AG04449 (cell line): Measurements from ENCODE around the gene ALK.

Source experiments
- CTCF ChIA-PET: fragments of 350-600 bp; formaldehyde crosslinking; extraction: SDS; loops from one replicate; lab custom pipeline; 2021; ENCODE audit warnings: antibody characterized with exemption; lab: Yijun Ruan, JAX
- POLR2A ChIA-PET: fragments of 400-600, 350-600 bp; formaldehyde crosslinking; extraction: SDS; loops from one replicate; lab custom pipeline; 2020; ENCODE audit warnings: antibody characterized with exemption, inconsistent platforms; lab: Yijun Ruan, JAX
- DNase-seq: peaks from one replicate; pipeline ENCODE4 v3.0.0-alpha.2; 2010; ENCODE audit warnings: low read depth, low spot score
- H3K4me3 ChIP-seq: 2 replicates; pipeline ENCODE4 v1.5.1; 2011; ENCODE audit warnings: low read depth, mild to moderate bottlenecking, control low read depth, low read length
- TF ChIP-seq, protein P1 (sequence below): IDR thresholded peaks from one replicate; pipeline ENCODE4 v1.5.1; 2011; ENCODE audit warnings: mild to moderate bottlenecking, moderate library complexity, low read length, control low read depth, inconsistent platforms; ENCODE audit not compliant: insufficient read depth; ENCODE audit errors: missing control alignments

Gene ALK

DNA sequence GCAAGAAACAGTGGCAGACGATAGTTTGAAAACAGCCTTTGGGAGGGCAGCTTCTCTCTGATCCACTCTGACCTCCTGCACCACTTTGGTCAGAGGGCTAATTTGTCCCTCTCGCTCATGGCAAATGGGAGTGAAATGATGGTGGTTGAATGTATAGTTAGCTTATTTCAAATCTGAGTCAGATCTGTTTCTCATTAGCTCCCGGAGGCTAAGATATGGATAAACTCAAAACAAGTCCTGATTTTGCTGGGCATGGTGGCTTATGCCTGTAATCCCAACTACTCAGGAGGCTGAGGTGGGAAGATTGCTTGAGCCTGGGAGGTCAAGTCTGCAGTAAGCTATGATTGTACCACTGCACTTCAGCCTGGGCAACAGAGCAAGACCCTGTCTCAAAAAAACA is 145.0 kb downstream of the ALK start:
- TF ChIP-seq, protein P1, sequence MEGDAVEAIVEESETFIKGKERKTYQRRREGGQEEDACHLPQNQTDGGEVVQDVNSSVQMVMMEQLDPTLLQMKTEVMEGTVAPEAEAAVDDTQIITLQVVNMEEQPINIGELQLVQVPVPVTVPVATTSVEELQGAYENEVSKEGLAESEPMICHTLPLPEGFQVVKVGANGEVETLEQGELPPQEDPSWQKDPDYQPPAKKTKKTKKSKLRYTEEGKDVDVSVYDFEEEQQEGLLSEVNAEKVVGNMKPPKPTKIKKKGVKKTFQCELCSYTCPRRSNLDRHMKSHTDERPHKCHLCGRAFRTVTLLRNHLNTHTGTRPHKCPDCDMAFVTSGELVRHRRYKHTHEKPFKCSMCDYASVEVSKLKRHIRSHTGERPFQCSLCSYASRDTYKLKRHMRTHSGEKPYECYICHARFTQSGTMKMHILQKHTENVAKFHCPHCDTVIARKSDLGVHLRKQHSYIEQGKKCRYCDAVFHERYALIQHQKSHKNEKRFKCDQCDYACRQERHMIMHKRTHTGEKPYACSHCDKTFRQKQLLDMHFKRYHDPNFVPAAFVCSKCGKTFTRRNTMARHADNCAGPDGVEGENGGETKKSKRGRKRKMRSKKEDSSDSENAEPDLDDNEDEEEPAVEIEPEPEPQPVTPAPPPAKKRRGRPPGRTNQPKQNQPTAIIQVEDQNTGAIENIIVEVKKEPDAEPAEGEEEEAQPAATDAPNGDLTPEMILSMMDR: no peak
- no peak for DNase-seq
- CTCF ChIA-PET: interaction anchor here (0.6 kb wide), 1 partner anchor 820 kb away, joined by 5 read pairs; no protein-coding TSS in a partner anchor
- POLR2A ChIA-PET: no interaction called here
- H3K4me3 ChIP-seq: no peak overlapping the region

DNA sequence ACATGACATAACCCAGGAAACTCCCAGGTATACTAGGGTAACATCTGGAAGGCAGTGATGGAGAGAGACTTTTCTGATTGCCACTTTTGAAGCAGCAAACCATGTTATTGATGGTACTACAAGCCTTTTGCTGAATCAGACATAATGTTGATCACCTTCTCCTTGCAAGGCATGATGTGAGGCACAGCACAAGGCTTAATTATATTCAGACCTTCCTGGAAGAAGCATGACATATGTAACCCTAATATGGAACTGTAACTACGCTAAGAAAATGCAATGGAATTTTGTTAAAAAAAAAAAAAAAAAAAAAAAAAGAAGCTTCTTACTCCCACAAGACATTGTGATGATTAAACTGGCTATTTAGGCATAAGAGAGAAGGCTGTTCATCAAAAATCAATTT is 145.4 kb downstream of the ALK start:
- H3K4me3 ChIP-seq: no peak overlapping the region
- POLR2A ChIA-PET: no interaction called here
- DNase-seq: no peak
- TF ChIP-seq, protein P1: no peak
- CTCF ChIA-PET: interaction anchor here (0.6 kb wide), 1 partner anchor 819 kb away, joined by 5 read pairs; no protein-coding TSS in a partner anchor

DNA sequence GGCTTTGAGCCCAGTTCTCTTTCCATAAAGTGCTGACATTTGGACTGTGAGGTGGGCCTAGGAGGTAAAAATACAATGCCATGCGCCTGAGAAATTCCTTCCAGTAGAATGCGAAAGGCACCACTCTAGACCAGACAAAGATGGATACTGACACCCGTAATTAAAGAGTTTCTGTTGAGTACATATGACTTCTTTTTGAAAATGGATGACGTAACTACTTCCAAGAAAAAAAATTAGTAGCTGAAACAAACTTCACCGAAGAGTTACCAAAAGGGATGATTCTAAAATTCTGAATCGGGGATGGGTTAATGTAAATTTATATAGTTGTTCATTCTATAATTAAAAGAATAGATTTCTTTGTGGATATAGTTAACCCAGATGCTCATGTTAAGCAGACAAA is 146.8 kb downstream of the ALK start:
- ChIA-PET CTCF (no interaction called here), POLR2A (no interaction called here)
- TF ChIP-seq, protein P1: no peak
- H3K4me3 ChIP-seq: no peak overlapping the region
- no peak for DNase-seq

DNA sequence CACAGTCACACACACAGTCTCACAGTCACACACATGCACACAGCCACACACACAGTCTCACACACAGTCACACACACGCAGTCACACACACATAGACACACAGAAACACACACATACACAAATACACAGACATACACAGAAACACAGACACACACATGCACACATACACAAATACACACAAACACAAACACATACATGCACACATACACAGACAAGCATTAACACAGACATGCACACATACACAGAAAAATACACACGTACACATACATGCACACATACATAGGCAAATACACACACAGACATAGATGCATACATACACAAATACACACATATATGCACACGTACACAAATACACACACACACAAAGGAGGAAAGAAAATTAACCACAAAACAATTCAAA is 150.5 kb downstream of the ALK start:
- TF ChIP-seq, protein P1: no peak
- DNase-seq: no peak
- ChIA-PET POLR2A (no interaction called here), CTCF (interaction anchor here (1.5 kb wide), 1 partner anchor 462 kb away, joined by 3 read pairs; no protein-coding TSS in a partner anchor)
- H3K4me3 ChIP-seq: no peak overlapping the region

DNA sequence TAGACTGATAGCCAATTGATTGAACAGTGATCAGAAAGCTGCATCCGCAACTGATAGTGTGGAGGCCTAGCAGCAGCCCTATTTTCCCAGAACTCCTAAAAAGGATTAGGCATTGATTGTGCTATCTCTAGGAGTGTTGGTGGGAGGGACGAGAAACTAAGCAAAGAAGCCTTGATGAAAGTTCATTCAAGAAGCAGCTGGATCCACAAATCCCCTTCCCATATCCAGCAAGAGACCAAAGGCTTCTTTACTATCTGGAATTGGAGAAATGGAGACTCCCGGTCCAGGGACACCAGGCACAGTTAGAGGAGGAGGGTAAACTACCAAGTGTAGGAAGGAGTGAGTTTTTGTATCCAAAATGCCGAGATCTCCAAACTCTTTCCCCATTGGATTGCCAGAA is 151.5 kb downstream of the ALK start:
- TF ChIP-seq, protein P1: no peak
- POLR2A ChIA-PET: no interaction called here
- no peak overlapping the region for H3K4me3 ChIP-seq
- CTCF ChIA-PET: interaction anchor here (1.5 kb wide), 1 partner anchor 461 kb away, joined by 3 read pairs; no protein-coding TSS in a partner anchor
- DNase-seq: no peak

DNA sequence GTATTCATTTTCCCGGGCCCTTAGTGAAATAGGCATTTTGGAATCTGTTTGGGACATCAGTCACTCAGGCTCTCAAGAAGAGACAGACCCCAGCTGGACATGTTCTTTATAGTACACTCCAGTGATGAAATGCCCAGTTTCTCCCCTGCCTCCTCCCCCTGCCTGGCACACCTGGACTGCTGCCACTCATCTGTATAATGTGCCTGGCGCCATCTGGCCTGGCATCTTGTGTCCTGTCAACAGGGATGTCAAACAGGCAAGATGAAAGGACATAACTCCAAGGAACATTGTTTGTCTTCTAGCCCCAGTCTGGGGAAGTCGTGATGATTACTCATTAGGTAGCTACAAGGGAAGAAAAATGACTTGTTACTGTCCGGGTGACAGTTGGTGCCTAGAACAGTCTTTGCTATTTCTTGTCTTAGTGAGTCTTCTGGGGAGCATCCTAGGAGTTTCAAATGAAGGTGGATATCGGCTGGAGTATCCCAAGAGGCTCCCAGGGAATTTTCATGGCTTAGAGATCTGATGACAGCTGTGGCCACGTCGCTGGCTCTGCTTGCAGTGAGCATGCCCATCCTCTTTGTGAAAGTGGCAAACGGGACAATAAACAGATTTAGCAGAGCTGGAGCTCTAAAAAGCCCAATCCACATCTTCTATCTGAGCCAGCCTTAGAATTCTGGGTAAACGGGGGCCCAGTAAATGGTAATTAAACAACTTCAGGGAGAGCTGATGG is 153.6 kb downstream of the ALK start:
- TF ChIP-seq, protein P1: no peak
- ChIA-PET POLR2A (interaction anchor here (1.0 kb wide), 1 partner anchor 20 kb away, joined by 3 read pairs; no protein-coding TSS in a partner anchor), CTCF (interaction anchor here (0.9 to 1.6 kb wide), 2 partner anchors 362 to 553 kb away, joined by 3 read pairs; no protein-coding TSS in a partner anchor)
- H3K4me3 ChIP-seq: no peak overlapping the region
- DNase-seq: no peak
